SU-DHL-6 (cell line): ENCODE measurements around the gene HERC3.

Experiments
- H2AFZ ChIP-seq: fragments of 200-600 bp; sonication (generic); 2 replicates; pipeline ENCODE4 v1.6.1; 2014; ENCODE audit warnings: low read depth, mild to moderate bottlenecking, moderate library complexity, mixed read lengths, antibody characterized with exemption, low read length; ENCODE audit not compliant: severe bottlenecking
- H3F3A ChIP-seq: fragments of 200-600 bp; shearing (Covaris generic); 2 replicates; pipeline ENCODE4 v1.6.0; 2016; ENCODE audit warnings: antibody characterized with exemption, mild to moderate bottlenecking; ENCODE audit not compliant: insufficient read depth
- H3K27ac ChIP-seq: fragments of 200-600 bp; sonication (generic); 2 replicates; pipeline ENCODE4 v1.5.1; 2016; ENCODE audit warnings: low read depth, mild to moderate bottlenecking, low read length, moderate library complexity, mixed read lengths
- H3K27me3 ChIP-seq: fragments of 200-600 bp; sonication (generic), shearing (Covaris generic); 2 replicates; pipeline ENCODE4 v1.6.0; 2014; ENCODE audit warnings: mild to moderate bottlenecking, low read length
- H3K36me3 ChIP-seq: fragments of 200-600 bp; sonication (generic); 2 replicates; pipeline ENCODE4 v1.6.1; 2014; ENCODE audit warnings: mild to moderate bottlenecking, low read length, mixed read lengths
- H3K4me2 ChIP-seq: fragments of 300-600, 200-600 bp; shearing (Covaris generic), sonication (generic); 2 replicates; pipeline ENCODE4 v1.6.0; 2014; ENCODE audit warnings: low read length, low read depth, mild to moderate bottlenecking; ENCODE audit not compliant: poor library complexity, severe bottlenecking
- H3K4me3 ChIP-seq: fragments of 200-600 bp; sonication (generic); 2 replicates; pipeline ENCODE4 v1.5.1; 2014; ENCODE audit warnings: antibody characterized with exemption, low read length, mild to moderate bottlenecking, mixed read lengths; ENCODE audit not compliant: insufficient read depth, poor library complexity, severe bottlenecking
- H3K79me2 ChIP-seq: fragments of 200-600 bp; sonication (generic); 2 replicates; pipeline ENCODE4 v1.6.1; 2014; ENCODE audit warnings: mild to moderate bottlenecking, low read length, moderate library complexity; ENCODE audit not compliant: insufficient read depth
- H3K9ac ChIP-seq: fragments of 200-600 bp; sonication (generic); 2 replicates; pipeline ENCODE4 v1.7.0; 2014; ENCODE audit warnings: mild to moderate bottlenecking, low read length
- H3K9me2 ChIP-seq: fragments of 200-600 bp; sonication (generic); replicated peaks from 2 replicates; pipeline ENCODE4 v1.6.1; 2014; ENCODE audit warnings: low read length; ENCODE audit not compliant: insufficient read depth
- H3K9me3 ChIP-seq: fragments of 200-600 bp; sonication (generic); 2 replicates; pipeline ENCODE4 v1.6.1; 2014; ENCODE audit warnings: low read length, mixed read lengths; ENCODE audit not compliant: insufficient read depth
- H4K20me1 ChIP-seq: fragments of 200-600 bp; sonication (generic); 2 replicates; pipeline ENCODE4 v1.6.1; 2014; ENCODE audit warnings: low read depth, mild to moderate bottlenecking, antibody characterized with exemption, low read length, moderate library complexity, mixed read lengths
- EZH2phosphoT487 ChIP-seq: fragments of 200-600 bp; sonication (generic), shearing (Covaris generic); conservative IDR thresholded peaks from 2 replicates; pipeline ENCODE4 v1.6.1; 2018; ENCODE audit warnings: mild to moderate bottlenecking, antibody characterized with exemption, low read length, moderate library complexity, mixed read lengths
- TF ChIP-seq, protein P1 (sequence below): fragments of 200-600 bp; sonication (generic); IDR thresholded peaks from one replicate; pipeline ENCODE4 v1.5.1; 2017; ENCODE audit warnings: antibody characterized with exemption, mild to moderate bottlenecking, low read length, moderate library complexity; ENCODE audit not compliant: insufficient read depth, poor library complexity, severe bottlenecking

Gene HERC3

DNA sequence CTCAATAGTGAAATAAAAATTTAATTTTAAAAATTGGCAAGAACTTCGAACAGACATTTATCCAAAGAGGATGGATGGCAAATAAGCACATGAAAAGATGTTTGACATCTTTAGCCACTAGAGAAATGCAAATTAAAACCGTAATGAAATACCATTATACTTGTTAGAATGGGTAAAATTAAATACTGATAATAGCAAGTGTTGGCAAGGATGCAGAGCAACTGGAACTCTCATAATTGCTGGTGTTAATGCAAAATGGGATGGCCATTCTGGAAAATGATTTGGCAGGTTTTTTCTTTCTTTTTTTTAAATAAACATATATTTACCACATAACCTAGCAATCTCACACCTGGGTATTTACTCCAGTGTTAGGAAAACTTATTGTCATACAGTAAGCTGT, 51.7 kb downstream of the HERC3 start:
- Histone ChIP-seq H3K36me3 (no peaks in the 10 kb centered on the region), H3K9me3 (no peaks in the 10 kb centered on the region), H4K20me1 (no peaks in the 10 kb centered on the region), H3K9ac (no peak overlapping the region), H3F3A (no peaks in the 10 kb centered on the region), H3K4me2 (no peak overlapping the region), H3K79me2 (no peaks in the 10 kb centered on the region), H3K9me2 (no peaks in the 10 kb centered on the region), H3K27ac (no peak overlapping the region), H3K4me3 (no peak overlapping the region), H3K27me3 (no peaks in the 10 kb centered on the region), H2AFZ (no peak overlapping the region)
- TF ChIP-seq EZH2phosphoT487, result no peak
- TF ChIP-seq, protein P1, sequence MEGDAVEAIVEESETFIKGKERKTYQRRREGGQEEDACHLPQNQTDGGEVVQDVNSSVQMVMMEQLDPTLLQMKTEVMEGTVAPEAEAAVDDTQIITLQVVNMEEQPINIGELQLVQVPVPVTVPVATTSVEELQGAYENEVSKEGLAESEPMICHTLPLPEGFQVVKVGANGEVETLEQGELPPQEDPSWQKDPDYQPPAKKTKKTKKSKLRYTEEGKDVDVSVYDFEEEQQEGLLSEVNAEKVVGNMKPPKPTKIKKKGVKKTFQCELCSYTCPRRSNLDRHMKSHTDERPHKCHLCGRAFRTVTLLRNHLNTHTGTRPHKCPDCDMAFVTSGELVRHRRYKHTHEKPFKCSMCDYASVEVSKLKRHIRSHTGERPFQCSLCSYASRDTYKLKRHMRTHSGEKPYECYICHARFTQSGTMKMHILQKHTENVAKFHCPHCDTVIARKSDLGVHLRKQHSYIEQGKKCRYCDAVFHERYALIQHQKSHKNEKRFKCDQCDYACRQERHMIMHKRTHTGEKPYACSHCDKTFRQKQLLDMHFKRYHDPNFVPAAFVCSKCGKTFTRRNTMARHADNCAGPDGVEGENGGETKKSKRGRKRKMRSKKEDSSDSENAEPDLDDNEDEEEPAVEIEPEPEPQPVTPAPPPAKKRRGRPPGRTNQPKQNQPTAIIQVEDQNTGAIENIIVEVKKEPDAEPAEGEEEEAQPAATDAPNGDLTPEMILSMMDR, result no peak

- H4K20me1 ChIP-seq, result no peaks in the 10 kb centered on the region
These were observed 53.7 kb downstream of the HERC3 start for GRCh38 chr4:88645994-88646393.

GRCh38 chr4:88646528-88647280, 54.4 kb downstream of the HERC3 start:
- Histone ChIP-seq H3K9me2 (no peaks in the 10 kb centered on the region), H4K20me1 (no peaks in the 10 kb centered on the region), H3K27me3 (no peaks in the 10 kb centered on the region), H3F3A (no peaks in the 10 kb centered on the region), H3K4me2 (no peak overlapping the region), H3K9me3 (no peaks in the 10 kb centered on the region), H3K79me2 (no peaks in the 10 kb centered on the region), H3K9ac (no peak overlapping the region), H3K27ac (no peak overlapping the region), H2AFZ (no peak overlapping the region), H3K4me3 (no peak overlapping the region), H3K36me3 (no peaks in the 10 kb centered on the region)
- TF ChIP-seq EZH2phosphoT487, result no peak
- TF ChIP-seq, protein P1, result no peak

More at GRCh38 chr4:88645994-88646393, 53.7 kb downstream of the HERC3 start:
- no peak overlapping the region for H2AFZ ChIP-seq
- H3K9me2 ChIP-seq, result no peaks in the 10 kb centered on the region
- no peak overlapping the region for H3K27ac ChIP-seq
- no peaks in the 10 kb centered on the region for H3K79me2 ChIP-seq
- H3K9ac ChIP-seq, result no peak overlapping the region
- no peaks in the 10 kb centered on the region for H3K9me3 ChIP-seq
- no peaks in the 10 kb centered on the region for H3K27me3 ChIP-seq
- TF ChIP-seq EZH2phosphoT487, result no peak
- TF ChIP-seq, protein P1, result no peak
- H3K4me2 ChIP-seq, result no peak overlapping the region
- no peaks in the 10 kb centered on the region for H3F3A ChIP-seq
- no peaks in the 10 kb centered on the region for H3K36me3 ChIP-seq
- no peak overlapping the region for H3K4me3 ChIP-seq
